GM12865 (cell line): ENCODE measurements around the gene ZNF19.
"Not testable (repeated sequence)": the region's sequence is repeated elsewhere in the genome, so short reads cannot be mapped to it uniquely, and the experiment has no call there.

Source experiments
- DNase-seq: peaks from one replicate; pipeline ENCODE4 v3.0.0; 2010; ENCODE audit warnings: low read depth
- H3K4me3 ChIP-seq: 2 replicates; pipeline ENCODE4 v1.5.1; 2011; ENCODE audit warnings: mild to moderate bottlenecking, low read depth, low read length, control low read depth
- CTCF ChIP-seq: IDR thresholded peaks from 2 replicates; pipeline ENCODE4 v1.5.1; 2011; ENCODE audit warnings: low read length, control low read depth, low read depth, inconsistent platforms; ENCODE audit not compliant: insufficient read depth; ENCODE audit errors: missing control alignments

The ZNF19 gene

GRCh38 chr16:71507061-71507460 lies 17.9 kb upstream of the ZNF19 start:
- DNase-seq = no peak
- no peak overlapping the region for H3K4me3 ChIP-seq
- no peak for TF ChIP-seq CTCF

GRCh38 chr16:71504901-71505300 lies 15.8 kb upstream of the ZNF19 start:
- no peak overlapping the region for H3K4me3 ChIP-seq
- DNase-seq = no peak
- no peak for TF ChIP-seq CTCF

GRCh38 chr16:71504051-71504450 lies 14.9 kb upstream of the ZNF19 start:
- not testable (repeated sequence) for DNase-seq

GRCh38 chr16:71501547-71501946 lies 12.4 kb upstream of the ZNF19 start:
- no peak overlapping the region for H3K4me3 ChIP-seq
- DNase-seq = peak; percentile 37
- peak; percentile 33 for TF ChIP-seq CTCF

More at GRCh38 chr16:71504051-71504450, 14.9 kb upstream of the ZNF19 start:
- H3K4me3 ChIP-seq = not testable (repeated sequence)

- H3K4me3 ChIP-seq = no peak overlapping the region
- DNase-seq = no peak
- TF ChIP-seq CTCF = peak; percentile 5
These were observed 11.8 kb upstream of the ZNF19 start for GRCh38 chr16:71500964-71501363.

- H3K4me3 ChIP-seq = no peak overlapping the region
- peak; percentile 72 for TF ChIP-seq CTCF
- peak; percentile 80 for DNase-seq
These were observed 10.7 kb upstream of the ZNF19 start for GRCh38 chr16:71499775-71500364.

GRCh38 chr16:71498031-71498430 lies 8.9 kb upstream of the ZNF19 start:
- no peak for DNase-seq
- no peak for TF ChIP-seq CTCF
- H3K4me3 ChIP-seq = no peak overlapping the region

- no peak overlapping the region for H3K4me3 ChIP-seq
- TF ChIP-seq CTCF = no peak
- DNase-seq = no peak
These were observed 4.1 kb upstream of the ZNF19 start for GRCh38 chr16:71493213-71493612.
